GM23338 (cell line): ENCODE data around the gene KLHL41. TPM values are rescaled to one million over a fixed set of nuclear protein-coding genes. Genes with fewer than 3 reads are reported as not detected.

ENCODE experiments used
- ATAC-seq: fragments of 200-7000 bp; cut with Tn5 transposase; 3 replicates; pipeline ENCODE4 v1.9.1; 2020
- DNase-seq: peaks from one replicate; pipeline ENCODE4 v3.0.0-alpha.2; 2015; ENCODE audit warnings: low spot score
- H2AFZ ChIP-seq: fragments of 200-600 bp; sonication (generic); 2 replicates; pipeline ENCODE4 v1.8.0; 2016; ENCODE audit warnings: antibody characterized with exemption, mild to moderate bottlenecking, moderate library complexity
- H3F3A ChIP-seq: fragments of 200-600 bp; sonication (generic); replicated peaks from 2 replicates; pipeline ENCODE4 v1.8.0; 2017; ENCODE audit warnings: antibody characterized with exemption, mixed run types, low read depth
- H3K27ac ChIP-seq: fragments of 200-600 bp; sonication (generic); 2 replicates; pipeline ENCODE4 v1.6.1; 2016; ENCODE audit warnings: low read depth
- H3K27me3 ChIP-seq: fragments of 200-600 bp; sonication (generic); 2 replicates; pipeline ENCODE4 v1.8.0; 2016; ENCODE audit warnings: mild to moderate bottlenecking, mixed run types, moderate library complexity; ENCODE audit not compliant: insufficient read depth
- H3K36me3 ChIP-seq: fragments of 200-600 bp; sonication (generic); 2 replicates; pipeline ENCODE4 v1.8.0; 2016; ENCODE audit warnings: mild to moderate bottlenecking; ENCODE audit not compliant: insufficient read depth
- H3K4me1 ChIP-seq: fragments of 200-600 bp; sonication (generic); 2 replicates; pipeline ENCODE4 v1.8.0; 2016; ENCODE audit warnings: mild to moderate bottlenecking, moderate library complexity; ENCODE audit not compliant: insufficient read depth
- H3K4me2 ChIP-seq: fragments of 200-600 bp; sonication (generic); 2 replicates; pipeline ENCODE4 v1.7.1; 2017; ENCODE audit warnings: mixed run types
- H3K4me3 ChIP-seq: fragments of 200-600 bp; sonication (generic); 2 replicates; pipeline ENCODE4 v1.6.1; 2016; ENCODE audit warnings: mixed run types
- H3K79me2 ChIP-seq: fragments of 200-600 bp; sonication (generic); replicated peaks from 2 replicates; pipeline ENCODE4 v1.8.0; 2017; ENCODE audit warnings: mild to moderate bottlenecking; ENCODE audit not compliant: insufficient read depth
- H3K9me2 ChIP-seq: fragments of 200-600 bp; sonication (generic); 2 replicates; pipeline ENCODE4 v1.8.0; 2017; ENCODE audit not compliant: insufficient read depth
- H4K20me1 ChIP-seq: fragments of 200-600 bp; sonication (generic); replicated peaks from 2 replicates; pipeline ENCODE4 v1.8.0; 2017; ENCODE audit warnings: mild to moderate bottlenecking; ENCODE audit not compliant: insufficient read depth
- H3K27ac Mint-ChIP-seq: 2 replicates; pipeline ENCODE4 v1.8.0; 2020; ENCODE audit warnings: inconsistent platforms, mild to moderate bottlenecking, moderate library complexity, mixed read lengths
- H3K27me3 Mint-ChIP-seq: 3 replicates; pipeline ENCODE4 v1.8.0; 2022; ENCODE audit warnings: low read depth, mild to moderate bottlenecking, moderate library complexity, mixed read lengths, inconsistent platforms; ENCODE audit not compliant: insufficient read depth, poor library complexity
- H3K36me3 Mint-ChIP-seq: 3 replicates; pipeline ENCODE4 v1.8.0; 2021; ENCODE audit warnings: low read depth, mild to moderate bottlenecking, inconsistent platforms, moderate library complexity, mixed read lengths
- H3K4me1 Mint-ChIP-seq: 3 replicates; pipeline ENCODE4 v1.8.0; 2020; ENCODE audit warnings: mild to moderate bottlenecking, inconsistent platforms, mixed read lengths
- H3K4me3 Mint-ChIP-seq: 3 replicates; pipeline ENCODE4 v1.8.0; 2021; ENCODE audit warnings: moderate library complexity, mild to moderate bottlenecking, inconsistent platforms, mixed read lengths
- H3K9me3 Mint-ChIP-seq: 3 replicates; pipeline ENCODE4 v1.8.0; 2020; ENCODE audit warnings: moderate library complexity, mild to moderate bottlenecking, inconsistent platforms, mixed read lengths
- CREB1 ChIP-seq: fragments of 250-450 bp; sonication (Bioruptor Pico); IDR thresholded peaks from 2 replicates; pipeline ENCODE4 v1.5.0; 2020; ENCODE audit warnings: low read depth, mild to moderate bottlenecking, moderate library complexity
- EZH2phosphoT487 ChIP-seq: fragments of 200-600 bp; sonication (generic); IDR thresholded peaks from one replicate; pipeline ENCODE4 v1.8.1; 2018; ENCODE audit warnings: antibody characterized with exemption; ENCODE audit not compliant: unreplicated experiment
- NANOG ChIP-seq: IDR thresholded peaks from 2 replicates; pipeline ENCODE4 v1.6.1; 2016; ENCODE audit warnings: antibody characterized with exemption, borderline replicate concordance
- POLR2AphosphoS5 ChIP-seq: IDR thresholded peaks from 2 replicates; pipeline ENCODE4 v1.6.1; 2016; ENCODE audit warnings: antibody characterized with exemption, low read depth
- REST ChIP-seq: IDR thresholded peaks from one replicate; pipeline ENCODE4 v1.6.1; 2018; ENCODE audit warnings: antibody characterized with exemption; ENCODE audit not compliant: unreplicated experiment
- STAT1 ChIP-seq: IDR thresholded peaks from one replicate; pipeline ENCODE4 v1.6.1; 2016; ENCODE audit warnings: antibody characterized with exemption; ENCODE audit not compliant: unreplicated experiment
- ZNF331 ChIP-seq: fragments of 250-450 bp; sonication (Bioruptor Pico); IDR thresholded peaks from 2 replicates; pipeline ENCODE4 v1.5.0; 2020; ENCODE audit warnings: low read depth, mild to moderate bottlenecking, moderate library complexity
- ZNF462 ChIP-seq: fragments of 250-450 bp; sonication (Bioruptor Pico); IDR thresholded peaks from 2 replicates; pipeline ENCODE4 v1.5.0; 2020; ENCODE audit warnings: mild to moderate bottlenecking, moderate library complexity
- polyA plus RNA-seq: library from polyadenylated mRNA; unstranded; fragments of >200 nt; fragmentation: Nextera tagmentation; extraction: Ambion mirVana; gene quantifications from 2 replicates; pipeline ENCODE4 v1.2.1, GENCODE V29; 2016
- total RNA-seq: library from RNA; depleted of rRNA; stranded (reverse); fragments of >200 nt; shearing (Covaris generic); gene quantifications from 2 replicates; pipeline ENCODE4 v1.2.3, GENCODE V29; 2014

Gene KLHL41
- total and polyA plus RNA-seq, 2 experiments from 2014 or later = not detected

DNA sequence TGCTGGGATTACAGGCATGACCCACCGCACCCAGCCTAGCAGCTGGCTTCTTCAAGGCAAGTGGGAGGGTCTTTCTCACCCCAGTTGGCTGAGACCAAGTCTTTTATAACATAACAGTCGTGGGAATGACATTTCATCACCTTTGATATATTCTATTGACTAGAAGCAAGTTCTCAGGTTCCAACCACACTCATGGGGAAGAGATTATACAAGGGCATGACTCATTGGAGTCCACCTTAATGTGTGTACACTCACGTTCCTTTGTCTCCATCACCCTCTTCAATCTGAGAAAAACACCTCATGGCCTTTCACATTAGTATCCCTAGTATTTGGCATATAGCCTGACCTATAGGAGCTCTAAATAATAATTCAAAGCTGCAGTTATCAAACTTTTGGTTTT, 33.0 kb upstream of the KLHL41 start (continued):
- TF ChIP-seq ZNF462 (CRISPR knock-in tag) = no peak
- TF ChIP-seq EZH2phosphoT487 = no peak

GRCh38 chr2:169478339-169478738, 31.2 kb upstream of the KLHL41 start:
- no peaks in the 10 kb centered on the region for H3K36me3 ChIP-seq
- no peak for ATAC-seq
- H4K20me1 ChIP-seq = no peaks in the 10 kb centered on the region
- Mint-ChIP-seq H3K4me3 (peak overlapping the region; percentile 84; the same call in 2 of the 3 replicates), H3K9me3 (no peaks in the 10 kb centered on the region), H3K27ac (no peak overlapping the region), H3K36me3 (no peaks in the 10 kb centered on the region), H3K27me3 (peaks cover 34% of the 10 kb centered on the region), H3K4me1 (peaks cover 2% of the 10 kb centered on the region; the same call in 1 of the 3 replicates)
- no peaks in the 10 kb centered on the region for H3K4me1 ChIP-seq
- no peaks in the 10 kb centered on the region for H3K79me2 ChIP-seq
- H3K4me2 ChIP-seq = no peak overlapping the region
- H2AFZ ChIP-seq = no peak overlapping the region
- peaks cover 57% of the 10 kb centered on the region for H3K27me3 ChIP-seq
- no peak for DNase-seq
- H3K4me3 ChIP-seq = no peak overlapping the region
- H3K9me2 ChIP-seq = no peaks in the 10 kb centered on the region
- no peaks in the 10 kb centered on the region for H3F3A ChIP-seq
- H3K27ac ChIP-seq = no peak overlapping the region
- TF ChIP-seq EZH2phosphoT487 (no peak), CREB1 (no peak), ZNF331 (CRISPR knock-in tag) (no peak), NANOG (no peak), REST (no peak), POLR2AphosphoS5 (no peak), STAT1 (no peak)
